ENCODE results near the gene MRPL10. TPM values are rescaled to one million over a fixed set of nuclear protein-coding genes. Genes with fewer than 3 reads are reported as not detected.

The MRPL10 gene
- total RNA-seq, result 10 to 100 TPM; 35.0 to 43.5 (median 36.7) TPM

- Histone ChIP-seq H3K4me1 (peaks cover 6 to 12% of the 10 kb centered on the region in 2 donors), H3K36me3 (peaks cover 8% of the 10 kb centered on the region), H3K27ac (peak within 1 kb of the TSS; percentile 84 to 86), H3K27me3 (no peaks in the 10 kb centered on the region), H3K9me3 (no peaks in the 10 kb centered on the region), H3K4me3 (peak within 1 kb of the TSS; percentile 67 to 91 (median 88))
- intact Hi-C loops (cut with DNase I; ENCODE audit: low total_unique reads), result no loop called here
- TF ChIP-seq POLR2A (IDR thresholded peaks at IDR 0.05), result peak; percentile 54
- peak; percentile 83 to 97 (median 89) for TF ChIP-seq POLR2AphosphoS5 (IDR thresholded peaks at IDR 0.05)
- TF ChIP-seq, protein P1, sequence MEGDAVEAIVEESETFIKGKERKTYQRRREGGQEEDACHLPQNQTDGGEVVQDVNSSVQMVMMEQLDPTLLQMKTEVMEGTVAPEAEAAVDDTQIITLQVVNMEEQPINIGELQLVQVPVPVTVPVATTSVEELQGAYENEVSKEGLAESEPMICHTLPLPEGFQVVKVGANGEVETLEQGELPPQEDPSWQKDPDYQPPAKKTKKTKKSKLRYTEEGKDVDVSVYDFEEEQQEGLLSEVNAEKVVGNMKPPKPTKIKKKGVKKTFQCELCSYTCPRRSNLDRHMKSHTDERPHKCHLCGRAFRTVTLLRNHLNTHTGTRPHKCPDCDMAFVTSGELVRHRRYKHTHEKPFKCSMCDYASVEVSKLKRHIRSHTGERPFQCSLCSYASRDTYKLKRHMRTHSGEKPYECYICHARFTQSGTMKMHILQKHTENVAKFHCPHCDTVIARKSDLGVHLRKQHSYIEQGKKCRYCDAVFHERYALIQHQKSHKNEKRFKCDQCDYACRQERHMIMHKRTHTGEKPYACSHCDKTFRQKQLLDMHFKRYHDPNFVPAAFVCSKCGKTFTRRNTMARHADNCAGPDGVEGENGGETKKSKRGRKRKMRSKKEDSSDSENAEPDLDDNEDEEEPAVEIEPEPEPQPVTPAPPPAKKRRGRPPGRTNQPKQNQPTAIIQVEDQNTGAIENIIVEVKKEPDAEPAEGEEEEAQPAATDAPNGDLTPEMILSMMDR (IDR thresholded peaks at IDR 0.05), result no peak
- peak; percentile 88 to 90 for DNase-seq (ENCODE audit: low spot score in 2 of 2)
Observed at GRCh38 chr17:47831003-47831933, at the start of gene MRPL10, which contains the start of gene LRRC46. Gene MRPL10, minus strand, starts transcription at chr17:47831541. Its CDS starts 30 bp downstream, at chr17:47831511. Gene LRRC46, plus strand, starts transcription at chr17:47831670. Its CDS starts 320 bp downstream, at chr17:47831990.

- no peaks in the 10 kb centered on the region for H3K9me3 ChIP-seq
- H3K4me1 ChIP-seq, result peaks cover 10 to 14% of the 10 kb centered on the region in 2 donors
- H3K27me3 ChIP-seq, result no peaks in the 10 kb centered on the region
- no peaks in the 10 kb centered on the region for H3K36me3 ChIP-seq
- TF ChIP-seq, protein P1 (IDR thresholded peaks at IDR 0.05), result no peak
- TF ChIP-seq POLR2A (IDR thresholded peaks at IDR 0.05), result no peak
- intact Hi-C loops (cut with DNase I; ENCODE audit: low total_unique reads), result no loop called here
- H3K27ac ChIP-seq, result no peak overlapping the region
- no peak overlapping the region for H3K4me3 ChIP-seq
- no peak for DNase-seq (ENCODE audit: low spot score in 2 of 2)
Observed at GRCh38 chr17:47879776-47880454, 48.6 kb upstream of the MRPL10 start.

DNA sequence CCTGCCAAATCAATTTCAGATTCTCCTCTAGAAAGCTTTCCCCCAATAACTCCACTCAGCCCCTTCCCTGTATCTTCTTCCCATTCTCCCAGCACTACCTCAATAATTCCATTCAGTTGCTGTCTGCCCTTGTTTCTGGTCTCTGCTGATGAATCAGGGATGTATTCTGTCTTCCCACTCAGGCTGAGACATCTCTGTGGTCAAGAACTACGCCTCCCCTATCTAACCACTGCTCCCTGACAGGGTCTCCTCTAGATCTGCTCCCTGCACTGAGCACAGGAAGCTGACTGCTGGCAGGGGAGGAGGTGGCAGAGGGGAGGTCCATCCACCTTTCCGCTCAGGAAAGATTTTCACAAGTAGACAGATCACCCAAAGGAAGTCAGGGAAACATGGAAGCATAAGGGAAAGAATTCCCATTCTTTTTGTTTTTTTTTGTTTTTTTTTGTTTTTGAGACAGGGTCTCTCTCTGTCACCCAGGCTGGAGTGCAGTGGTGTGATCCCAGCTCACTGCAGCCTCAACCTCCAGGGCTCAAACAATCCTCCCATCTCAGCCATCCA lies 47.8 kb upstream of the MRPL10 start:
- H3K36me3 ChIP-seq, result no peaks in the 10 kb centered on the region
- no peaks in the 10 kb centered on the region for H3K27me3 ChIP-seq
- no peaks in the 10 kb centered on the region for H3K9me3 ChIP-seq
- H3K4me3 ChIP-seq, result no peak overlapping the region
- no peak for DNase-seq (ENCODE audit: low spot score in 2 of 2)
- H3K27ac ChIP-seq, result no peak overlapping the region
- TF ChIP-seq, protein P1 (IDR thresholded peaks at IDR 0.05), result no peak
- TF ChIP-seq POLR2AphosphoS5 (IDR thresholded peaks at IDR 0.05) (no peak), POLR2A (IDR thresholded peaks at IDR 0.05) (no peak)
- intact Hi-C loops (cut with DNase I; ENCODE audit: low total_unique reads), result no loop called here
- H3K4me1 ChIP-seq, result peaks cover 10 to 18% of the 10 kb centered on the region in 2 donors

DNA sequence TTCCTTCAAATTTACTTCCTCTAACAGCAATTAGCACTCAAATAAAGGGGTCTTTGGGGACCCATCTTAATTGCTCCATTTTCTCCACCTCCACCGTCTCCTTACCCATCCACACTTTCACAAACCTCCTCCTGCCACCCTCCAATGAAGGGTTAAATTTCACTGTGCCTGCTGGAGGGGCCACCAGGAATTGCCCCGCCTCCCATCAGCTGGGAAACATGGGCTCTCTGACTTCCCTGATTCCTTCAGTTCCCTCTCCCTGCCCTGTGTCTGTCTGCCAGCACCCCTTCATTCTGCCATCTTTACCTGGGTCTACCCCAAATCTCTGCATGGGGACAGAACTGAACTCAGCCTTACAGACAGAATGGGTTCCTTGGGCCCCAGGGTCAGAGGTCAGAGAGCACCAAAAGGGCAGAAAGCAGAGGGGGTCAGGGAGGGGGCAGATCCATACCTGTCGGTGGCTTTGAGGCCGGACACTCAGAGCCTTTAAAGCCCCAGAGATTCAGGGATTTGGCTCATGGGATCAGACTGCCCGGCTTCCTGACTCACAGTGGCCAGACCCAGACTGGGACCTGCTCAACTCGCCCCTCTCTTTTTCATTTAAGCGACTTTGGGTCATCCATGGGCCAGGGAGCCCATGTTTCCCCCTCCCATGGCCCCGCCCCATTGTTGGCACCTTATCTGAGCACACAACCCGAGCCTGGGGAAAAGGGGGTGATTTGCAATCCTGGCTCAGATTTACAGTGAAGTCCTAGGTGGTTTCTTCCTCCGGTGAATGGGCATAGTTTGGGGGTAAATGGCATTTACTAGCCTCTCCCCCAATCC lies 47.1 kb upstream of the MRPL10 start:
- intact Hi-C loops (cut with DNase I; ENCODE audit: low total_unique reads), result no loop called here
- H3K4me3 ChIP-seq, result no peak overlapping the region
- no peaks in the 10 kb centered on the region for H3K9me3 ChIP-seq
- no peaks in the 10 kb centered on the region for H3K36me3 ChIP-seq
- no peak overlapping the region for H3K27ac ChIP-seq
- H3K27me3 ChIP-seq, result no peaks in the 10 kb centered on the region
- no peak for DNase-seq (ENCODE audit: low spot score in 2 of 2)
- TF ChIP-seq, protein P1 (IDR thresholded peaks at IDR 0.05), result no peak
- TF ChIP-seq POLR2A (IDR thresholded peaks at IDR 0.05), result no peak
- TF ChIP-seq POLR2AphosphoS5 (IDR thresholded peaks at IDR 0.05), result no peak
- peaks cover 5 to 18% of the 10 kb centered on the region in 2 donors for H3K4me1 ChIP-seq

All from breast epithelium (tissue), 4 donors.